SH-SY5Y (cell line): ENCODE measurements around the gene BEX5.

Experiments used
- GATA2 ChIP-seq: IDR thresholded peaks from 2 replicates; pipeline ENCODE4 v1.6.1; 2011; ENCODE audit warnings: mild to moderate bottlenecking, low read depth, low read length
- GATA3 ChIP-seq: IDR thresholded peaks from 2 replicates; pipeline ENCODE4 v1.6.1; 2011; ENCODE audit warnings: low read depth, mild to moderate bottlenecking, low read length, moderate library complexity

DNA sequence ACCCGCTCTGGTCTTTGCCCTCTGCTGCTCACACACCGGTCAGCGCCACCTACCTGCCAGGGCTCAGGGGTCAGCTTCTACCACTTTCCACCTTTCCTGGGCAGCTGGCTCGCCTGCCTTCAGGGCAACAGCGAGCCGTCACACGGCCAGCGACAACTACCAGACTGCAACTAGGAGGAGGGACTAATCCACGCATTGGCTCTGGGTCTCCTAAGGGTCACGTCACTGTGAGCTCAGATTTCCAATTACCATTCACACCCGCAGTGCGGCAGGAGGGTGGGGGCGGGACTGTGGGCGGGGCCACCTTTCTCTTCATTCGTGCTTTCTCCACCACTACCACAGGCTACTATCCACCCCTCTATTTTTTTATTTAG lies at the start of gene BEX5:
- TF ChIP-seq GATA3 (no peak), GATA2 (no peak)
